Neural progenitor cell (in vitro differentiated cells): ENCODE data around the gene ZHX3.

Source experiments
- EZH2 ChIP-seq: fragments of 200-600 bp; sonication (generic); IDR thresholded peaks from 2 replicates; pipeline ENCODE4 v1.6.1; 2017; ENCODE audit warnings: antibody characterized with exemption, mild to moderate bottlenecking, moderate library complexity
- TF ChIP-seq, protein P1 (sequence below): fragments of 200-600 bp; sonication (generic); IDR thresholded peaks from 2 replicates; pipeline ENCODE4 v1.5.1; 2017; ENCODE audit warnings: antibody characterized with exemption, mild to moderate bottlenecking

DNA sequence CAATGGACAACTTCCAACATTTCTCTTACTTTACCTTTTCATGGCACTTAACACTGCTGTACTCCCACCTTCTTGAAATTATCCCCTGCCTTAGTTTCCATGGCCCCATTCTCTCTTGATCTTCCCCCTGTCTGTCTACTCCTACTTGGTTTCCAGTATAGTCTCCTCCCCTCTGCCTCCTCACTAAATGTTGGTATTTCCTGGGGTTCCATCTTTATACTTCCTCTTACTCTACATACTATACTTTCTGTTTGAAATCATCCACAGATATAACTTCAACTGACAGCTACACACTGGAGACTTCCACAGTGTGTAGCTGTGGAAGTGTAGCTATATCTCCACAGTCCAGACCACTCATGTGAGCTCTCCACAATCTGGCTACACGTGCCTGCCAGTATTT, 13.5 kb downstream of the ZHX3 start:
- no peak for TF ChIP-seq EZH2
- TF ChIP-seq, protein P1, sequence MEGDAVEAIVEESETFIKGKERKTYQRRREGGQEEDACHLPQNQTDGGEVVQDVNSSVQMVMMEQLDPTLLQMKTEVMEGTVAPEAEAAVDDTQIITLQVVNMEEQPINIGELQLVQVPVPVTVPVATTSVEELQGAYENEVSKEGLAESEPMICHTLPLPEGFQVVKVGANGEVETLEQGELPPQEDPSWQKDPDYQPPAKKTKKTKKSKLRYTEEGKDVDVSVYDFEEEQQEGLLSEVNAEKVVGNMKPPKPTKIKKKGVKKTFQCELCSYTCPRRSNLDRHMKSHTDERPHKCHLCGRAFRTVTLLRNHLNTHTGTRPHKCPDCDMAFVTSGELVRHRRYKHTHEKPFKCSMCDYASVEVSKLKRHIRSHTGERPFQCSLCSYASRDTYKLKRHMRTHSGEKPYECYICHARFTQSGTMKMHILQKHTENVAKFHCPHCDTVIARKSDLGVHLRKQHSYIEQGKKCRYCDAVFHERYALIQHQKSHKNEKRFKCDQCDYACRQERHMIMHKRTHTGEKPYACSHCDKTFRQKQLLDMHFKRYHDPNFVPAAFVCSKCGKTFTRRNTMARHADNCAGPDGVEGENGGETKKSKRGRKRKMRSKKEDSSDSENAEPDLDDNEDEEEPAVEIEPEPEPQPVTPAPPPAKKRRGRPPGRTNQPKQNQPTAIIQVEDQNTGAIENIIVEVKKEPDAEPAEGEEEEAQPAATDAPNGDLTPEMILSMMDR = no peak
